NCI-H460 (cell line): Measurements from ENCODE around the gene RANBP3. TPM values are rescaled to one million over a fixed set of nuclear protein-coding genes. Genes with fewer than 3 reads are reported as not detected.
A peak's percentile ranks its signal among the peaks of the same experiment; 100 is the strongest.
"Not testable (repeated sequence)": the region's sequence is repeated elsewhere in the genome, so short reads cannot be mapped to it uniquely, and the experiment has no call there.

ENCODE experiments used
- DNase-seq: peaks from one replicate; pipeline ENCODE4 v3.0.0-alpha.2; 2016; ENCODE audit warnings: low read depth; ENCODE audit errors: extremely low read depth
- total RNA-seq: library from RNA; depleted of rRNA; stranded (reverse); fragments of >200 nt; shearing (Covaris generic); gene quantifications from 2 replicates; pipeline ENCODE4 v1.2.3, GENCODE V29; 2014

Gene RANBP3
- total RNA-seq, 1 experiment from 2014 or later, result 32.5 TPM

- DNase-seq, result no peak
Measured at GRCh38 chr19:5989388-5990074, 11.6 kb upstream of the RANBP3 start.

GRCh38 chr19:5988517-5989387 is 10.8 kb upstream of the RANBP3 start:
- no peak for DNase-seq

- peak; percentile 68 for DNase-seq
Measured at GRCh38 chr19:5987077-5987818, 9.3 kb upstream of the RANBP3 start.

GRCh38 chr19:5985837-5986236 is 7.9 kb upstream of the RANBP3 start:
- DNase-seq, result not testable (repeated sequence)

- no peak for DNase-seq
Measured at GRCh38 chr19:5985098-5985783, 7.3 kb upstream of the RANBP3 start.

GRCh38 chr19:5984600-5984999 is 6.7 kb upstream of the RANBP3 start:
- no peak for DNase-seq

- DNase-seq, result no peak
Measured at GRCh38 chr19:5983367-5983955, 5.5 kb upstream of the RANBP3 start.

GRCh38 chr19:5978606-5979552 is 939 bp upstream of the RANBP3 start:
- DNase-seq, result no peak

GRCh38 chr19:5977222-5977784 is 637 bp downstream of the RANBP3 start:
- DNase-seq, result no peak

- no peak for DNase-seq
Measured at GRCh38 chr19:5976768-5977167, 1.2 kb downstream of the RANBP3 start.

- DNase-seq, result no peak
Measured at GRCh38 chr19:5975388-5975728, 2.6 kb downstream of the RANBP3 start.

- DNase-seq, result no peak
Measured at GRCh38 chr19:5974721-5975387, 3.1 kb downstream of the RANBP3 start.

- no peak for DNase-seq
Measured at GRCh38 chr19:5973867-5974635, 3.9 kb downstream of the RANBP3 start.

- no peak for DNase-seq
Measured at GRCh38 chr19:5973376-5973775, 4.6 kb downstream of the RANBP3 start.

GRCh38 chr19:5972355-5972731 is 5.6 kb downstream of the RANBP3 start:
- no peak for DNase-seq

- DNase-seq, result no peak
Measured at GRCh38 chr19:5971714-5972354, 6.1 kb downstream of the RANBP3 start.

- no peak for DNase-seq
Measured at GRCh38 chr19:5969476-5969875, 8.5 kb downstream of the RANBP3 start.
